ENCODE results near the gene VAMP3. TPM values are rescaled to one million over a fixed set of nuclear protein-coding genes. Genes with fewer than 3 reads are reported as not detected.
"Not testable (repeated sequence)": the region's sequence is repeated elsewhere in the genome, so short reads cannot be mapped to it uniquely, and the experiment has no call there.

Gene VAMP3
- total and polyA plus RNA-seq, 7 donors = 35.0 to 71.6 (median 64.1) TPM

- 62 to 83% (median 64%) methylated on average over 5 of the region's 5 CpGs for WGBS, 3 donors
Measured at GRCh38 chr1:7786795-7787194, 15.7 kb downstream of the VAMP3 start.

GRCh38 chr1:7789828-7790227, 18.7 kb downstream of the VAMP3 start:
- no peak overlapping the region for H3K27ac ChIP-seq
- DNase-seq (no peak), ATAC-seq (no peak)
- no peaks in the 10 kb centered on the region for H3K27me3 ChIP-seq (ENCODE audit: insufficient read depth in 3 of 3, low read length in 2 of 3)
- H3K36me3 ChIP-seq (ENCODE audit: insufficient read depth in 1 of 2, low read depth in 1 of 2) = peaks cover 11 to 95% of the 10 kb centered on the region in 2 donors
- WGBS, 3 donors = 81 to 90% (median 85%) methylated on average over 5 of the region's 5 CpGs
- H3K4me3 ChIP-seq = no peak overlapping the region
- intact Hi-C loops (cut with DNase I) = loop anchor here (5.0 to 10.0 kb wide), 2 partner anchors 37 to 115 kb away; no protein-coding TSS in a partner anchor
- H3K4me1 ChIP-seq = peaks cover 14% of the 10 kb centered on the region
- TF ChIP-seq, protein P1, sequence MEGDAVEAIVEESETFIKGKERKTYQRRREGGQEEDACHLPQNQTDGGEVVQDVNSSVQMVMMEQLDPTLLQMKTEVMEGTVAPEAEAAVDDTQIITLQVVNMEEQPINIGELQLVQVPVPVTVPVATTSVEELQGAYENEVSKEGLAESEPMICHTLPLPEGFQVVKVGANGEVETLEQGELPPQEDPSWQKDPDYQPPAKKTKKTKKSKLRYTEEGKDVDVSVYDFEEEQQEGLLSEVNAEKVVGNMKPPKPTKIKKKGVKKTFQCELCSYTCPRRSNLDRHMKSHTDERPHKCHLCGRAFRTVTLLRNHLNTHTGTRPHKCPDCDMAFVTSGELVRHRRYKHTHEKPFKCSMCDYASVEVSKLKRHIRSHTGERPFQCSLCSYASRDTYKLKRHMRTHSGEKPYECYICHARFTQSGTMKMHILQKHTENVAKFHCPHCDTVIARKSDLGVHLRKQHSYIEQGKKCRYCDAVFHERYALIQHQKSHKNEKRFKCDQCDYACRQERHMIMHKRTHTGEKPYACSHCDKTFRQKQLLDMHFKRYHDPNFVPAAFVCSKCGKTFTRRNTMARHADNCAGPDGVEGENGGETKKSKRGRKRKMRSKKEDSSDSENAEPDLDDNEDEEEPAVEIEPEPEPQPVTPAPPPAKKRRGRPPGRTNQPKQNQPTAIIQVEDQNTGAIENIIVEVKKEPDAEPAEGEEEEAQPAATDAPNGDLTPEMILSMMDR (IDR thresholded peaks at IDR 0.05) = no peak
- H3K9me3 ChIP-seq = peaks cover 7% of the 10 kb centered on the region

More at GRCh38 chr1:7786795-7787194, 15.7 kb downstream of the VAMP3 start:
- Histone ChIP-seq H3K27ac (no peak overlapping the region), H3K27me3 (ENCODE audit: insufficient read depth in 3 of 3, low read length in 2 of 3) (no peaks in the 10 kb centered on the region), H3K9me3 (peaks cover 7% of the 10 kb centered on the region), H3K4me3 (no peak overlapping the region), H3K36me3 (ENCODE audit: insufficient read depth in 1 of 2, low read depth in 1 of 2) (peaks cover 7 to 65% of the 10 kb centered on the region in 2 donors), H3K4me1 (peaks cover 17% of the 10 kb centered on the region)
- TF ChIP-seq, protein P1 (IDR thresholded peaks at IDR 0.05) = no peak
- intact Hi-C loops (cut with DNase I) = loop anchor here in 1 of 2 donors (5.0 to 10.0 kb wide), 2 partner anchors 41 to 118 kb away; no protein-coding TSS in a partner anchor
- ATAC-seq = no peak
- DNase-seq = no peak

DNA sequence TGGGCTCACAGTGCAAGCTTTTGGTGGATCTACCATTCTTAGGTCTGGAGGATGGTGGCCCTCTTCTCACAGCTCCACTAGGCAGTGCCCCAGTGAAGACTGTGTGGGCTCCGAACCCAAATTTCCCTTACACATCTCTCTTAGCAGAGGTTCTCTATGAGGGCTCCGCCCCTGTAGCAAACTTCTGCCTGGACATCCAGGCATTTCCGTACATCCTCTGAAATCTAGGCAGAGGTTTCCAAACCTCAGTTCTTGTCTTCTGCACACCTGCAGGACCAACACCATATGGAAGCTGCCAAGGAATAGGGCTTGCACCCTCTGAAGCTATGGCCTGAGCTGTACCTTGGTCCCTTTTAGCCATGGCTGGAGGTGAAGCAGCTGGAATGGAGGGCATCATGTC, 19.9 kb downstream of the VAMP3 start:
- peaks cover 15 to 100% of the 10 kb centered on the region in 2 donors for H3K36me3 ChIP-seq (ENCODE audit: insufficient read depth in 1 of 2, low read depth in 1 of 2)
- not testable (repeated sequence) for H3K4me3 ChIP-seq; H3K9me3 ChIP-seq; H3K27me3 ChIP-seq (ENCODE audit: insufficient read depth in 3 of 3, low read length in 2 of 3); DNase-seq; ATAC-seq; H3K27ac ChIP-seq; H3K4me1 ChIP-seq
- intact Hi-C loops (cut with DNase I) = loop anchor here in 1 of 2 donors (5.0 kb wide), 1 partner anchor 36 kb away; no protein-coding TSS in a partner anchor
- 97 to 100% (median 97%) methylated on average over 3 of the region's 3 CpGs for WGBS, 3 donors

DNA sequence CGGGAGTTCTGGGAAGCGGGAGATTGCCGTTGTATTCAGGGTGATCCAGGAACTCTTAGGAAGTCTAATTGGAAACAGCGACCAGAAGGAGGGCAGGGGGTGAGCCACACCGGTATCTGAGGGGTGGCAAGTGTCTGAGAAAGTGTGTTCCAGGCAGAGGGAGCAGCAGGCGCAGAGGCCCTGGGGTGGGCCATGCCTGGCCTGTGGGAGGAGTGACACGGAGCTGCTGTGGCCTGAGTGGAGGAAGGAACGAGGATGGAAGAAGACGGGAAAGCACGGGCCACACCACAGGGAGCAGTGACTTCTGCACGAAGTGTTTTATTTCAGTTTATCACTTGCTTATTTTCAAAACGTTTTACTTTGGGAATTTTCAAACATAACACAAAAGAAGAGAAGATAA, 24.3 kb downstream of the VAMP3 start:
- TF ChIP-seq, protein P1 (IDR thresholded peaks at IDR 0.05) = no peak
- DNase-seq = no peak
- no peak for ATAC-seq
- Histone ChIP-seq H3K27ac (no peak overlapping the region), H3K4me1 (no peaks in the 10 kb centered on the region), H3K9me3 (peaks cover 7% of the 10 kb centered on the region), H3K27me3 (ENCODE audit: insufficient read depth in 3 of 3, low read length in 2 of 3) (no peaks in the 10 kb centered on the region), H3K4me3 (no peak overlapping the region), H3K36me3 (ENCODE audit: insufficient read depth in 1 of 2, low read depth in 1 of 2) (peaks cover 9 to 100% of the 10 kb centered on the region in 2 donors)
- intact Hi-C loops (cut with DNase I) = no loop called here
- 77 to 90% (median 82%) methylated on average over 12 of the region's 12 CpGs for WGBS, 3 donors

- Histone ChIP-seq H3K36me3 (ENCODE audit: insufficient read depth in 1 of 2, low read depth in 1 of 2) (peaks cover 15 to 100% of the 10 kb centered on the region in 2 donors), H3K4me1 (no peaks in the 10 kb centered on the region), H3K9me3 (no peaks in the 10 kb centered on the region), H3K4me3 (no peak overlapping the region), H3K27ac (no peak overlapping the region), H3K27me3 (ENCODE audit: insufficient read depth in 3 of 3, low read length in 2 of 3) (no peaks in the 10 kb centered on the region)
- no peak for DNase-seq
- TF ChIP-seq, protein P1 (IDR thresholded peaks at IDR 0.05) = no peak
- ATAC-seq = no peak
- 78 to 89% (median 80%) methylated on average over 9 of the region's 9 CpGs for WGBS, 3 donors
- intact Hi-C loops (cut with DNase I) = no loop called here
Measured at GRCh38 chr1:7805460-7805859, 34.4 kb downstream of the VAMP3 start.
